Keratinocyte (primary cell): ENCODE data around the gene GOT1. TPM values are rescaled to one million over a fixed set of nuclear protein-coding genes. Genes with fewer than 3 reads are reported as not detected.

Experiments used
- DNase-seq: peaks from one replicate; pipeline ENCODE4 v3.0.0-alpha.2; 2011; ENCODE audit warnings: low read depth, missing footprints, low spot score
- FAIRE-seq: peaks from 2 replicates; lab custom pipeline; 2011; peaks lifted over from hg19 to GRCh38; lab: Jason Lieb, UNC
- H2AFZ ChIP-seq: 2 replicates; pipeline ENCODE4 v1.6.0; 2012; ENCODE audit warnings: low read length, control low read depth, inconsistent platforms; ENCODE audit not compliant: control insufficient read depth
- H3K27ac ChIP-seq: 2 replicates; pipeline ENCODE4 v1.5.1; 2011; ENCODE audit warnings: low read length; ENCODE audit not compliant: control insufficient read depth, insufficient read depth
- H3K27me3 ChIP-seq: 3 replicates; pipeline ENCODE4 v1.6.0; 2011; ENCODE audit warnings: low read length; ENCODE audit not compliant: control insufficient read depth, insufficient read depth; ENCODE audit errors: extremely low read depth
- H3K36me3 ChIP-seq, 2 experiments: 2 replicates in 1 of 2; 3 replicates in 1 of 2; pipeline ENCODE4 v1.5.1; 2011; ENCODE audit warnings: low read length in 2 of 2, mild to moderate bottlenecking in 1 of 2; ENCODE audit not compliant: control insufficient read depth in 2 of 2, insufficient read depth in 2 of 2; ENCODE audit errors: extremely low read depth in 1 of 2
- H3K4me1 ChIP-seq: 3 replicates; pipeline ENCODE4 v1.5.1; 2011; ENCODE audit warnings: low read length; ENCODE audit not compliant: control insufficient read depth, insufficient read depth; ENCODE audit errors: extremely low read depth
- H3K4me2 ChIP-seq: 3 replicates; pipeline ENCODE4 v1.6.0; 2011; ENCODE audit warnings: low read depth, low read length; ENCODE audit not compliant: control insufficient read depth, insufficient read depth; ENCODE audit errors: extremely low read depth
- H3K4me3 ChIP-seq, 3 experiments: fragments of 200-600 bp in 1 of 3; sonication (generic) in 1 of 3; 2 replicates in 2 of 3; 3 replicates in 1 of 3; pipeline ENCODE4 v1.5.1; 2011 to 2016; ENCODE audit warnings: low read length in 3 of 3, mild to moderate bottlenecking in 3 of 3, control low read depth in 2 of 3, inconsistent platforms in 1 of 3, low read depth in 1 of 3, mixed read lengths in 1 of 3, mixed run types in 1 of 3, moderate library complexity in 1 of 3; ENCODE audit not compliant: control insufficient read depth in 2 of 3, insufficient read depth in 2 of 3; ENCODE audit errors: extremely low read depth in 1 of 3
- H3K79me2 ChIP-seq: 2 replicates; pipeline ENCODE4 v1.6.0; 2012; ENCODE audit warnings: low read length; ENCODE audit not compliant: control insufficient read depth, insufficient read depth
- H3K9ac ChIP-seq: 3 replicates; pipeline ENCODE4 v1.6.0; 2011; ENCODE audit warnings: low read length; ENCODE audit not compliant: control insufficient read depth, insufficient read depth; ENCODE audit errors: extremely low read depth
- H3K9me1 ChIP-seq: 3 replicates; pipeline ENCODE4 v1.6.0; 2011; ENCODE audit warnings: low read length; ENCODE audit not compliant: control insufficient read depth, insufficient read depth; ENCODE audit errors: extremely low read depth
- H3K9me3 ChIP-seq: 2 replicates; pipeline ENCODE4 v1.5.1; 2012; ENCODE audit warnings: low read depth, low read length; ENCODE audit not compliant: control insufficient read depth
- H4K20me1 ChIP-seq: 3 replicates; pipeline ENCODE4 v1.6.0; 2011; ENCODE audit warnings: low read length; ENCODE audit not compliant: control insufficient read depth, insufficient read depth; ENCODE audit errors: extremely low read depth
- EZH2 ChIP-seq: IDR thresholded peaks from one replicate; pipeline ENCODE4 v1.6.1; 2012; ENCODE audit warnings: inconsistent platforms, mild to moderate bottlenecking, low read length, moderate library complexity
- dilution Hi-C: fragments of 300-500 bp; cut with MboI; formaldehyde crosslinking; loops from one replicate; pipeline ENCODE4 v1.7.0; 2020; ENCODE audit warnings: low sequenced_read_pairs; ENCODE audit not compliant: extremely low pct_ligation_motif_present
- polyA plus RNA-seq, 5 experiments: library from polyadenylated mRNA; depleted of rRNA in 3 of 5; stranded (reverse) in 3 of 5; stranded (forward) in 1 of 5; unstranded in 1 of 5; fragments of >200 nt; gene quantifications; 1 replicate in 1 of 5; 2 replicates in 3 of 5; 3 replicates in 1 of 5; pipeline versions ENCODE4 v1.2.1 to v1.2.3, GENCODE V29; 2011 to 2012; ENCODE audit warnings: missing spikeins in 2 of 5, low read depth in 1 of 5, low replicate concordance in 1 of 5
- TF ChIP-seq, protein P1 (sequence below), 3 experiments: IDR thresholded peaks in 1 of 3; conservative IDR thresholded peaks in 1 of 3; optimal IDR thresholded peaks in 1 of 3; 2 replicates in 2 of 3; 3 replicates in 1 of 3; pipeline versions ENCODE3 to v1.5.1; 2011; ENCODE audit warnings: low read length in 3 of 3, mild to moderate bottlenecking in 3 of 3, moderate library complexity in 2 of 3, control low read depth in 1 of 3, inconsistent platforms in 1 of 3; ENCODE audit not compliant: insufficient read depth in 2 of 3; ENCODE audit errors: extremely low read depth in 1 of 3

The GOT1 gene
- polyA plus RNA-seq, 1 donor (not counting 4 experiments of a cell fraction or from before 2014, with no cell fraction given): 33.3 TPM

GRCh38 chr10:99410876-99411275, 19.5 kb downstream of the GOT1 start:
- FAIRE-seq (no peak), DNase-seq (no peak)
- peaks cover 8% of the 10 kb centered on the region for H3K79me2 ChIP-seq
- H3K27me3 ChIP-seq: no peaks in the 10 kb centered on the region
- H3K9ac ChIP-seq: no peak overlapping the region
- H4K20me1 ChIP-seq: no peaks in the 10 kb centered on the region
- no peak overlapping the region for H3K4me2 ChIP-seq
- H3K9me3 ChIP-seq: no peaks in the 10 kb centered on the region
- H3K4me1 ChIP-seq: no peaks in the 10 kb centered on the region
- dilution Hi-C loops: no loop called here
- no peaks in the 10 kb centered on the region for H3K9me1 ChIP-seq
- H2AFZ ChIP-seq: no peak overlapping the region
- TF ChIP-seq, protein P1, sequence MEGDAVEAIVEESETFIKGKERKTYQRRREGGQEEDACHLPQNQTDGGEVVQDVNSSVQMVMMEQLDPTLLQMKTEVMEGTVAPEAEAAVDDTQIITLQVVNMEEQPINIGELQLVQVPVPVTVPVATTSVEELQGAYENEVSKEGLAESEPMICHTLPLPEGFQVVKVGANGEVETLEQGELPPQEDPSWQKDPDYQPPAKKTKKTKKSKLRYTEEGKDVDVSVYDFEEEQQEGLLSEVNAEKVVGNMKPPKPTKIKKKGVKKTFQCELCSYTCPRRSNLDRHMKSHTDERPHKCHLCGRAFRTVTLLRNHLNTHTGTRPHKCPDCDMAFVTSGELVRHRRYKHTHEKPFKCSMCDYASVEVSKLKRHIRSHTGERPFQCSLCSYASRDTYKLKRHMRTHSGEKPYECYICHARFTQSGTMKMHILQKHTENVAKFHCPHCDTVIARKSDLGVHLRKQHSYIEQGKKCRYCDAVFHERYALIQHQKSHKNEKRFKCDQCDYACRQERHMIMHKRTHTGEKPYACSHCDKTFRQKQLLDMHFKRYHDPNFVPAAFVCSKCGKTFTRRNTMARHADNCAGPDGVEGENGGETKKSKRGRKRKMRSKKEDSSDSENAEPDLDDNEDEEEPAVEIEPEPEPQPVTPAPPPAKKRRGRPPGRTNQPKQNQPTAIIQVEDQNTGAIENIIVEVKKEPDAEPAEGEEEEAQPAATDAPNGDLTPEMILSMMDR (optimal IDR thresholded peaks at IDR 0.05 in 1 of 3, IDR thresholded peaks at IDR 0.05 in 1 of 3, conservative IDR thresholded peaks at IDR 0.05 in 1 of 3; ENCODE audit: extremely low read depth in 1 of 3, insufficient read depth in 2 of 3, low read length in 3 of 3): no peak
- no peak for TF ChIP-seq EZH2
- no peak overlapping the region for H3K4me3 ChIP-seq
- H3K36me3 ChIP-seq: peaks cover 7 to 12% of the 10 kb centered on the region in 2 experiments
- no peak overlapping the region for H3K27ac ChIP-seq

GRCh38 chr10:99410146-99410545, 20.3 kb downstream of the GOT1 start:
- Histone ChIP-seq H3K27ac (no peak overlapping the region), H3K9me3 (no peaks in the 10 kb centered on the region), H4K20me1 (no peaks in the 10 kb centered on the region), H3K4me2 (no peak overlapping the region), H3K4me1 (no peaks in the 10 kb centered on the region), H2AFZ (no peak overlapping the region), H3K36me3 (peaks cover 10 to 16% of the 10 kb centered on the region in 2 experiments), H3K9me1 (no peaks in the 10 kb centered on the region), H3K27me3 (no peaks in the 10 kb centered on the region), H3K9ac (no peak overlapping the region), H3K79me2 (peaks cover 8% of the 10 kb centered on the region), H3K4me3 (no peak overlapping the region)
- FAIRE-seq (no peak), DNase-seq (no peak)
- dilution Hi-C loops: no loop called here
- TF ChIP-seq EZH2: no peak
- TF ChIP-seq, protein P1 (optimal IDR thresholded peaks at IDR 0.05 in 1 of 3, IDR thresholded peaks at IDR 0.05 in 1 of 3, conservative IDR thresholded peaks at IDR 0.05 in 1 of 3; ENCODE audit: extremely low read depth in 1 of 3, insufficient read depth in 2 of 3, low read length in 3 of 3): no peak
